Adrenal gland (tissue), 5 donors: Measurements from ENCODE around the gene TMSB10.

ENCODE experiments used
- POLR2A ChIP-seq, 2 donors: fragments of 450-650 bp; IDR thresholded peaks; one replicate each; pipeline ENCODE4 v1.6.1; 2017; ENCODE audit warnings: antibody characterized with exemption in 2 of 2, mild to moderate bottlenecking in 2 of 2, moderate library complexity in 1 of 2
- TF ChIP-seq, protein P1 (sequence below), 6 experiments: fragments of 450-650 bp in 4 of 6; fragments of 200-600 bp in 2 of 6; sonication (generic) in 1 of 6; IDR thresholded peaks; 1 replicate in 5 of 6; 2 replicates in 1 of 6; pipeline versions ENCODE4 v1.5.1 to v1.8.0; 2016 to 2021; ENCODE audit warnings: antibody characterized with exemption in 6 of 6, mild to moderate bottlenecking in 2 of 6, moderate library complexity in 1 of 6
- donor health status: DM: no; HTN: no; CAD: no.

DNA sequence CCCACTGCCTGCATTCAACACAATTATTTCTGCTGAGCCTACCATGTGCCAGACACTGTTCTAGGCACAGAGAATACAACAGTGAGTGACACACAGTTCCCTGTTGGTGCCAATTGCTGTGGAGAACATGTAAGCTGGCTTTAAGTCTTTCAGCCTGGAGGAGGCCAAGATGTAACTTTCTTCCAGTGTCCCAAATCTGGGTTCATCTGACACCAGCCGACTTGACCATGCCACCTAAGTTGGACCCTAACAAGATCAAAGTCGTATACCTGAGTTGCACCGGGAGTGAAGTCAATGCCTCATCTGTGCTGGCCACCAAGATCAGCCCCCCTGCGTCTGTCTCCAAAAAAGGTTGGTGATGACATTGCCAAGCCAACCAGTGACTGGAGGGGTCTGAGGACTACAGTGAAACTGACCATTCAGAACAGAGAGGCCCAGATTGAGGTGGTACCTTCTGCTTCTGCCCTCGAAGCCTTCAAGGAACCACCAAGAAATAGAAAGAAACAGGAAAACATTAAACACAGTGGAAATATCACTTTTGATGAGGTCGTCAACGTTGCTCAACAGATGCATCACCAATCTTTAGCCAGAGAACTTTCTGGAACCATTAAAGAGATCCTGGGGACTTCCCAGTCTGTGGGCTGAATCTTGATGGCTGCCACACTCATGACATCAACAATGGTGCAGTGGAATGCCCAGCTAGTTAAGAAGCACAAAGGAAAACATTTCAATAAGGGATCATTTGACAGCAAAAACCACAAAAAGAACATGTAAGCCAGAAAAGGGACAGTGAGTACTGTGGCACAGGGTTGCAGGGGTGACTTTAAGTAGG lies 30.9 kb upstream of the TMSB10 start:
- no peak for TF ChIP-seq POLR2A (IDR thresholded peaks at IDR 0.05)
- TF ChIP-seq, protein P1, sequence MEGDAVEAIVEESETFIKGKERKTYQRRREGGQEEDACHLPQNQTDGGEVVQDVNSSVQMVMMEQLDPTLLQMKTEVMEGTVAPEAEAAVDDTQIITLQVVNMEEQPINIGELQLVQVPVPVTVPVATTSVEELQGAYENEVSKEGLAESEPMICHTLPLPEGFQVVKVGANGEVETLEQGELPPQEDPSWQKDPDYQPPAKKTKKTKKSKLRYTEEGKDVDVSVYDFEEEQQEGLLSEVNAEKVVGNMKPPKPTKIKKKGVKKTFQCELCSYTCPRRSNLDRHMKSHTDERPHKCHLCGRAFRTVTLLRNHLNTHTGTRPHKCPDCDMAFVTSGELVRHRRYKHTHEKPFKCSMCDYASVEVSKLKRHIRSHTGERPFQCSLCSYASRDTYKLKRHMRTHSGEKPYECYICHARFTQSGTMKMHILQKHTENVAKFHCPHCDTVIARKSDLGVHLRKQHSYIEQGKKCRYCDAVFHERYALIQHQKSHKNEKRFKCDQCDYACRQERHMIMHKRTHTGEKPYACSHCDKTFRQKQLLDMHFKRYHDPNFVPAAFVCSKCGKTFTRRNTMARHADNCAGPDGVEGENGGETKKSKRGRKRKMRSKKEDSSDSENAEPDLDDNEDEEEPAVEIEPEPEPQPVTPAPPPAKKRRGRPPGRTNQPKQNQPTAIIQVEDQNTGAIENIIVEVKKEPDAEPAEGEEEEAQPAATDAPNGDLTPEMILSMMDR (IDR thresholded peaks at IDR 0.05), result no peak
